ENCODE measurements around the gene DHRSX.
"Not testable (repeated sequence)": the region's sequence is repeated elsewhere in the genome, so short reads cannot be mapped to it uniquely, and the experiment has no call there.

Gene DHRSX

DNA sequence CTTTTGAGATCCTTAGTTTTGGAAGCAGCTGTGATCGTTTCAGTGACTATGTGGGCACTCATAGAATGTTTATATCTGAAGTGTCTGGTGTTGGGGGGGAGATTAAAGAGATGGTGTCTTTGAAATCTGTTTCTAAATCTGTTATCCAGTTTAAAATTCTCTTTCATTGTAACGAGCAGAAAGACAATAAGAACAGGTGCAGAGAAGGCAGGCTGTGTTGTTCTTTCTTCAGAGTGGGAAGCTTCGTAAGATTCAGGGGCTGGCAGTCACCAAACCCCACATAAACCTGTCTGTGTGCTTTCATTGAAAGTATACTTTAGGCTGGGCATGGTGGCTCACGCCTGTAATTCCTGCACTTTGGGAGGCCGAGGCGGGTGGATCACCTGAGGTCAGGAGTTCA lies 16.3 kb upstream of the DHRSX start:
- no peak for DNase-seq

DNA sequence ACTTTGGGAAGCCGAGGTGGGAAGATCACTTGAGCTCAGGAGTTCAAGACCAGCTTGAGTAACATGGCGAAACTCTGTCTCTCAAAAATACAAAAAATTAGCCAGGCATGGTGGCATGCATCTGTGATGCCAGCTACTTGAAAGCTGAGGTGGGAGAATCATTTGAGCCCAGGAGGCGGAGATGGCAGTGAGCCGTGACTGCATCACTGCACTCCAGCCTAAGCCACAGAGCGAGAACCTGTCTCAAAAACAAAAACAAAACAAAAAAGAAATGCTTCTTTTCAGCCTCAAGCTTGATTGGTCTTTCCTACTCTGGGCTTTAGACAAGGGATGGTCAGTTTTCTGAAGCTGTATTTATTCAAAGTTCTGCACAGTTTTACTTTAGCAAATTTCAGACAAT lies 15.8 kb upstream of the DHRSX start:
- DNase-seq, result no peak

DNA sequence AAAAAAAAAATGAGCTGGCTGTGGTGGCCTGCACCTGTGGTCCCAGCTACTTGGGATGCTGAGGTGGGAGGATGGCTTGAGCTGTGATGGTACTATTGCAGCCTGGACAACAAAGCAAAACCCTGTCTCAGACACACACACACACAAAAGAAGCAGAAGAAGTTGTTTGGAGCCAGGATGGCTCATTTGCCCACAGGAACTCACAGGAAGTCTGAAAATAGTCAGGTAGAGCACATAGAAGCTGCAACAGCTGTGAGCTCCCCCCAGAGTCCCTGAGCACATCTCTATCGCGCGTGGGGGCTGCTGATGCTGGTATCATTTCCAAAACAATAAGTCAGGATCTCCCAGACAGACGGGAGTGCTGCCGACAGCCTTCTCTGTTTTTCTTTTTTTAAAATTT lies 13.4 kb upstream of the DHRSX start:
- no peak for DNase-seq

DNA sequence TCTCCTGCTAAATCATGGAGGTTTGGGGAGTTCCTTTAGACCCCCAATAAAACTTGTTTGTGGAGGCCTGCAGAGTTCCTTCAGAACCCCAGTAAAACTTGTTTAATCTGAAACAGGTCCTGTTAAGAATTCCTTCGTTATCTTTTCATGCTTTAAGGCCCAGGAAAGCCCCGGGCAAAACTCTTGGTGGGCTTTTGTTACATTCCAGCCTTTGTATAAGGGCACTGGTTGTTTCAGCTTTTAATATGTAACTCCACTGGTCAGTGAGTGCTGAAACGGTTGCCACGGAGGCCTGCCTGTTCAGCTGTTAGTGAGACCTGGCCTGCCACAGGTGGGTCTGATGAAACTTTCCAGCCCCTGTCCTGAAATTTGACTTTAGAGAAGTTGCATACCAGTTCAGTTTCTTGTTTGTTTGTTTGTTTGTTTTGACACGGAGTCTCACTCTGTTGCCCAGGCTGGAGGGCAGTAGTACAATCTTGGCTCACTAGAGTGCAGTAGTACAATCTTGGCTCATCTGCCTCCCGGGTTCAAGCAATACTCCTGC lies 12.4 kb upstream of the DHRSX start:
- DNase-seq, result no peak

DNA sequence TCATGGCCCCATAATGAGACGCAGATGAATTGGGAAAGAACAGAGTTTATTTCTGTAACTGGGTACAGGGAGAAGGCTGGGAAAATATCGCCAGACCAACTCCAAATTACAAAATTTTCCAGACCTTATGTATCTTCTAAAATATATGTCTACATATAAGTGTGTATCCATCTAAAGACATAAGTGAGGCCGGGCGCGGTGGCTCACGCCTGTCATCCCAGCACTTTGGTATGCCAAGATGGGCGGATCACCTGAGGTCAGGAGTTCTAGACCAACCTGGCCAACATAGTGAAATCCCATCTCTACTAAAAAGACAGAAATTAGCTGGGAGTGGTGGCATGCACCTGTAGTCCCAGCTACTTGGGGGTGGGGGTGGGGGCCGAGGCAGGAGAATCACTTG lies 11.7 kb upstream of the DHRSX start:
- DNase-seq, result no peak

DNA sequence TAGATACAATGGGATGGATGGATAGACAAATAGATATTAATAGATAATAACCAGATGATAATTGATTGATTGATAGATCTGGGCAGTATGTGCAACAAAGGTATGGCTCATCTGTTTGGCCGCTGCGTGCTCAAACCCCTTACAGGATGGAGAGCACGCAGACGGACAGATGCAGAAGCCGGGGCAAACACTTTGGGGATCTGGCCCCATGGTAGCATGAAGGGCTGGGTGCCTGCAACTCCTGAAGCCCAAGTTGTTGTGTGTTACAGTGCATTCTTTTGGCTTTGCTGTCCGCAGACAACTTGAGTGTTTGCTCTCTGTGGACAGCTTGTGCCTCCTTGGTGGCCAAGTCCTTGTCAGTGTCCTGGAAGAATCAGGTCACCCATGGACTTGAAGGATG lies 10.6 kb upstream of the DHRSX start:
- DNase-seq, result no peak

DNA sequence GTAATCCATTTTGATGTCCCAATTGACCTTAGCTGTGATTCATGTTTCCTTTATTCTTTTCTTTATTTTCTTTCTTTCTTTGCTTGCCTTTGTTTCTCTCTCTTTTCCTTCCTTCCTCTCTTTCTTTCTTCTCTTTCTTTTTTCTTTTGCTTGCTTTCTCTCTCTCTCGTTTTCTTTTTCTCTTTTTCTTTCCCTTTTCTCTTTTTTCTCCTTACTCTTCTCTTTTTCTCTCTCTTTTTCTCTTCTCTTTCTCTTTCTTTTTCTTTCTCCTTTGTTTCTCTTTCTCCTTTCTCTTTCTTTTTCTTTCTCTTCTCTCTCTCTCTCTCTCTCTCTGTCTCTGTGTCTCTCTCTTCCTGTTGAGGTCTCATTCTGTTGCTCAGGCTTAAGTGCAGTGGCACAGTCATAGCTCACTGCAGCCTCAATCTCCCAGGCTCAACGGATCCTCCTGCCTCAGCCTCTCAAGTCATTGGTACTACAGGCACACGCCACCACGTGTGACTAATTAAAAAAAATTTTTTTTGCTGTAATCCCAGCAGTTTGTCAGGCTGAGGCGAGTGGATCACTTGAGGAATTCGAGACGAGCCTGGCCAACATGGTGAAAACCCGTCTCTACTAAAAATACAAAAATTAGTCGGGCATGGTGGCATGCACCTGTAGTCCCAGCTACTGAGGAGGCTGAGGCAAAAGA lies 8.0 kb upstream of the DHRSX start:
- DNase-seq, result no peak

DNA sequence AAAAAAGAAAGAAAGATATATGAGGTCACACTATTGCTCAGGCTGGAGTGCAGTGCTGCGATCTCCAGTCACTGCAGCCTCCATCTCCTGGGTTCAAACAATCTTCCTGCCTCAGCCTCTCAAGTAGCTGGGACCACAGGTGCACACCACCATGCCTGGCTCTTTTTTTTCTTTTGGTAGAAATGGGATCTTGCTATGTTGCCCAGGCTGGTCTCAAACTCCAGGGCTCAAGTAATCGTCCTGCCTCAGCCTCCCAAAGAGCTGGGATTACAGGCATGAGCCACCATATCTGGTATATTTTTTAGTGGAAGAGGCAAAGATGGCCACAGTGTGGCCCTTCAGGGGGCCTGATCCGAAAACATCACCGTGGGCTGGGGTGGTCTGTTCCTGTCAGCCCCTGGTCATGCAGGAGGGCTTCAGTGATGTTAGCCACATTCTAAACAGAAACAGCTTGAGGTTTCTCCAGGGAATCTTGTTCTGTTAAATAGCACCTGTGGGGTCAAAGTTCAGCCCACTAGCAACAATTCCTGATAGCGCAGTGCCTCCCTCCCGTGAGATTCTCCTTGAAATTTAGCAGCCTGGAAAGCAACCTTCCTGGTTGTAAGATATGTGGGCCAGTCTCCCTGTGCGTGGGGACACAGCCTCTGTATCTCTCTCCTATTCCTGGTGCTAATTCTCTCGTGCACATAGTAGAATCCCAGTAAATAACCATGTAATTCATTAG lies 7.3 kb upstream of the DHRSX start:
- no peak for DNase-seq

DNA sequence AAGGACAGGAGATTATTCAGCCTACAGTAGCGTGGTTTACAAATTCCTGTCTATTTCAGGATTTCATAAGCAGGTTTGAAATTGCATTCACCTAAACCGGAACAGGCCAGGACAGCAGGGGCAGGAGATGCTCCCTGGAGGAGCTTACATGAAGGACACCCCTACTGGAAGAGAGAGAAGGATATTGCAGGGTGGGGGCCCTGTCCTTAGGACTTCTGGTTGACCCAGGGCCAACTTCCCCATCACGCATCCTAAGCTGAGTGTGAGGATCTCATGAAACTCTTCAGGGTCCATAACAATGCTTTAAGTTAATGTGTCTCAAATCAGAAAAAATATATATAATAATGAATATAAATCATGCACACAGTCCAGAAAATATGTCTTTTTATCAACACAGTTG lies 6.4 kb upstream of the DHRSX start:
- DNase-seq, result no peak

DNA sequence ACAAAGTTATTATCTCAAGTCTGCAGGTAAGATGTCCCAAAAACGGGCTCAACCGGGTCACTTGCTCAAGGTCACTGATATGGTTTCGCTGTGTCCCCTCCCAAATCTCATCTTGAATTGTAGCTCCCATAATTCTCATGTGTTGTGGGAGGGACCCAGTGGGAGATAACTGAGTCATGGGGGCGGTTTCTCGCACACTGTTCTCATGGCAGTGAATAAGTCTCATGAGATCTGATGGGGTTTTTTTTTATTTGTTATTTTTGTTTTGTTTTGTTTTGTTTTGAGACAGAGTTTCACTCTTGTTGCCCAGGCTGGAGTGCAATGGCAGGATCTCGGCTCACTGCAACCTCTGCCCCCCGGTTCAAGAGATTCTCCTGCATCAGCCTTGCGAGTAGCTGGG lies 4.6 kb upstream of the DHRSX start:
- not testable (repeated sequence) for DNase-seq

DNA sequence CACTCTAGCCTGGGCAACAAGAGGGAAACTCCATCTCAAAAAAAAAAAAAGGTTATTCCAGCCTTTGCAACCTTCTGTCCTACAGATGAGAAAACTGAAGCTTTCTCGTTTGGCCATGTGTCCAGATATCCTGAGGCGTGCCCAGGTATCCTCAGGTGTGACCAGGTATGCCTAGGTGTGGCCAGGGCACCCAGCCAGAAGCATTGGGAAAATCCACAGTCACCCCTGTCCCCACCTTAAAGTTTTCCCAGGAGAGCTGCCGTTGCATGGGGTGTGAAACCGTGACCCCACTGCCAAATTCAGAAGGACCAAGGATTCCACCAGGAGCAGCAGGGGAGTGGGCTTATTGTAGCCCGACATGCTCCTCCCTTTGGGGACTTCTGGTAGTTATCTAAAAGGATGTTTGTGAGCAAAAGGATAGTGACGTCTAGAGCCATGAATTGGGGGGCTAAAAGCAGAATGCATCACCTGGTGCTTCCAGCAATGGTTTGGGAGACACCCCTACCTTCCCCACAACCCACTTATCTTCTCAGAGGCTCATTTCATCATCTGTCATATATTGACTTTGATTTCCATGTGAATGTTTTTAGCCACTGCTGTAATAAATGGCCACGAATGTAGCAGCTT lies 4.0 kb upstream of the DHRSX start:
- DNase-seq, result no peak

DNA sequence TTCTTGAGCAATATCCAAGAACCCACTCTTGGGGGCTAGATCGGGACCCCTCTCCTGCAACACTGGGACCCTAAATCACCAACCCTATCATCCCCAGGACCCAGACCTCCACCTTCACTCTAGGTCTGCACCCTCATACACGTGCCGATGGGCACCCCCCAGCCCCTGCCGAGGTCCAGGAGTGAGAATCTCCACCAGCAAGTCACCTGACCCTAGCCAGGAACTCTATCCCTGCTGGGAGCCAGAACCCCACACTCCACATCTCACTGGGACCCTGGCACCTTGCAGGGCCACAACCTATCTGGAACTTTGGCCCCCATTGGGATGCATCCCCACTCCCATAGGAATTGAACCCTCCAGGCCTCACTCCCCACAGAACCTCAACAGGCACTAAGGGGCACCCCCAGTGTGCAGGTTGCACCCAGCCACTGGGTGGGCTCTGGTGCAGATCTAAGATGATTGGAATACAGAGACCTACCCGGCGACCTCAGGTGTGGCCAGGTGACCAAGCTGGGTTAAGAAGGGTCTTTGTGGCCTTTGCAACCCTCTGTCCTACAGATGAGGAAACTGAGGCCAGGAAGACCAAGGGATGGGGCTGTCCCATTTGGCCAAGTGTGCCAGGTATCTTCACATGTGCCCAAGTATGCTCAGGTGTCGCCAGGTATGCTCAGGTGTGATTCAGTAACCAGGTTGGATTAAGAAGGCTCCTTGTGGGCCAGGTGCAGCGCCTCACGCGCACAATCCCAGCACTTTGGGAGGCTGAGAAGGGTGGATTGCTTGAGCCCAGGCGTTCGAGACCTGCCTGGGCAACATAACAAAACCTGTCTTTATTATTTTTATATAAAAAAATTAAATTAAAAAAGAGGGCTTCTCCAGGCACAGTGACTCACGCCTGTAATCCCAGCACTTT lies 3.1 kb upstream of the DHRSX start:
- no peak for DNase-seq

DNA sequence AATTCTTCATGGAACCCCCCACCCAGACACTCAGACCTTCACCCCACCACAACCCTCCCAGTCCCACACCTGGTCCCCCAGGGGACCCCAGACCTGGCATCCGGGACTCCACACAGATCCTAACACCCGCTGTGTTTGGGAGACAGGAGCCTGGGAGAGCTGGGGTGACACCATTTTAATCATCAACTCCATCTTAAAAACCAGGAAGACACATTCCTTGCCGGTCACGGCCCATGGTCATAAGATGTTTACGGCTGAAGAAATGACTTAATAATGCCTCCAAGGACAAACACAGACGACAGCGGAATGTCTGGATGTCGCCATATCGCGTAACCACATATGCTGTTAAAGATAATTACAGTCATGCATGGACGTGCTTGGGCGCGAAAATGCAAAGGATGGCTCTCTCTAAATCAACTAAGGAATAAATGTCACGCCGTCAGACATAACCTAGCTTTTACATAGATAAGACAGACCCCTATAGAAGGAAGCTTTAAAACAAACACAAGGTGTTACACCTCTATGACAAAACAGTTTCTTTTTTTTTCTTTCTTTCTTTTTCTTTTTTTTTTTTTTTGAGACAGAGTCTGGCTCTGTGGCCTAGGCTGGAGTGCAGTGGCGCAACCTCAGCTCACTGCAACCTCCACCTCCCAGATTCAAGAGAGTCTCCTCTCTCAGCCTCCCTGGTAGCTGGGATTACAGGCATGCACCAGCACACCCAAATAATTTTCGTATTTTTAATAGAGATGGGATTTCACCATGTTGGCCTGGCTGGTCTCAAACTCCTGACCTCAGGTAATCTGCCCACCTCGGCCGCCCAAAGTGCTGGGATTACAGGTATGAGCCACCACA lies 2.1 kb upstream of the DHRSX start:
- no peak for DNase-seq

DNA sequence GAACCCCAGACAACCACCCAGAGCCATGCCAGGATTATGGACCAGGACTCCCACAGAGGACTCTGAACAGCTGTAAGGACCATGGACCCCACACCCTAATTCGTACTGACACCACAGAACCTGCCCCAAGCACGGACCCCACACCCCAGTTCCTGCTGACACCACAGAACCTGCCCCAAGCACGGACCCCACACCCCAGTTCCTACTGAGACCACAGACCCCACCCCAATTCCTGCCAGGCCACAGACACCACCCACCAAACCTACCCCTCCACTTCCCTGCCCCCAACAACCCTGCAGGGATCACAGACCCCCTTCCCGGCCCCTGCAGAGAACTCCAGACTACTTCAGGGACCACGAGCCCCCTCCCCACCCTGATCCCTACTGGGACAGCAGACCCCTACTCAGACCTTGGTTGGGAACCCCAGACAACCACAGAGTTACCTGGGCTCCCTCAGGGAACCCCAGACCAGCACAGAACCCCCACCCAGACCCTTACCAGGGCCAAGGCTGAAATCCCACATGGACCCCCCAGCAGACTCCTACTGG lies 1.4 kb upstream of the DHRSX start:
- no peak for DNase-seq

DNA sequence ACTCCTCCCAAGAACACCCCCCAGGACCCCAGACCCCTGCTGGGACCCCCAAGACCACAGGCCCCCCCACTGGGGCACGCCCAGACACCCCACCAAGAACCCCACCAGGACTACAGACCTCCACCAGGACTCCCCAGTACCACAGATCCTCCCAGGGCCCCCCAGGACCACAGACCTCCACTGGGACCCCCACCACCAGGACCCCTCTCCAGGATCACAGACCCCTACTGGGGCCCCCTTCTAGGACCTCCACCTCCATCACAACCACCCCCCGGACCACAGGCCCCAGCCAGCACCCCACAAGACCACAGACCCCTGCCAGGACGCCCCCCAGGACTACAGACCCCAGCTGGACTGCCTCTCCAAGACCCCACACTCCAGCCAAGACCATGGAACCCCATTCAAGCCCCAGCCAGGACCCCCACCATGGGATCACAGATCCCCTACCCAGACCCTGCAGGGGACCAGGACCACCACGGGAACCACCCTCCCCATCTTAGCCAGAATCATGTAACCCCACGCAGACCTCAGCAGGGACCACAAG lies 855 bp upstream of the DHRSX start:
- no peak for DNase-seq

DNA sequence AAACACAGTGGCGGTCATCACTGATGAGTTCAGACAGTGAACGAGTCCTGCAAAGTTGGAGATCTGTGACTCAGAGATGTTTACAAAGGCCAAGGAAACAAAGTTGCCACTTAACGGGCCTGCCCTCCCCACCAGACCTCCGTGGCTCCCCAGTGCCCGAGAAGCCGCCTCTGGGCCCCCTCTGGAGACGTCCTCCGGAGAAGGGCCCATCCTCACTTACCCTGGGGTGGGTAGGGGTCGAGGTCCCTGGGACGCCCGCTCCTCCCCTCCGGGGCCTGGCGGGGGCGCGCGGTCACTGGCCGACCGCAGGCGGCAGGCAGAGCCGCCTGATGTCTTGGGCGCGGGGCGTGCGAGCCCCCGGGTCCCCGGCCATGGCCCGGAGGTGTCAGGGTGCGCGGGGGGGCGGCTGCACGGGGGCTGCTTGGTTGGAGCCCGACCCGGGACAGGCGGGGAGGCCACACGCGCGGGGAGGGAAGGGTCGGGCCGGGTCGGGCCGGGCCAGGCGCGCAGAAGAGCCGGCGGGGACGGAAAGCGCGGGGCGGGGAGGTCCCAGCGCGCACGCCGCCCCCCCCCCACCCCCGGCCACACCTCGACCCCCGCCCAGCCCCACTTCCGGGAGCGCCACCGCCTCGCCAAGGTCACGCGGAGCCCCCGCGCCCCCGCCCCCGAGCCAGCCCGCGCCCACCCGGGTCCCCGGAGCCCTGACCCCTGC lies 529 bp downstream of the DHRSX start:
- DNase-seq, result peak; percentile 9

DNA sequence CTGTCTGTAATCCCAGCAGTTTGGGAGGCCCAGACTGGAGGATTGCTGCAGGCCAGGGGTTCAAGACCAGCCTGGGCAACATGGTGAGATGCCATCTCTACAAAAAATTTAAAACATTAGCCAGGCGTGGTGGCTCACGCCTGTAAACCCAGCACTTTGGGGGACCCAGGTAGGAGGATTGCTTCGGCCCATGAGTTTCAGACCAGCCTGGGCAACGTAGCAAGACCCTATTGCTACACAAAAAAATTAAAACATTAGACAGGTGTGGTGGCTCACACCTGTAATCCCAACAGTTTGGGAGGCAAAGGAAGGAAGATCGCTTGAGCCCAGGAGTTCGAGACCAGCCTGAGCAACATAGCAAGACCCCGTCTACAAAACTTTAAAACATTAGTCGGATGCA lies 1.3 kb downstream of the DHRSX start:
- no peak for DNase-seq

DNA sequence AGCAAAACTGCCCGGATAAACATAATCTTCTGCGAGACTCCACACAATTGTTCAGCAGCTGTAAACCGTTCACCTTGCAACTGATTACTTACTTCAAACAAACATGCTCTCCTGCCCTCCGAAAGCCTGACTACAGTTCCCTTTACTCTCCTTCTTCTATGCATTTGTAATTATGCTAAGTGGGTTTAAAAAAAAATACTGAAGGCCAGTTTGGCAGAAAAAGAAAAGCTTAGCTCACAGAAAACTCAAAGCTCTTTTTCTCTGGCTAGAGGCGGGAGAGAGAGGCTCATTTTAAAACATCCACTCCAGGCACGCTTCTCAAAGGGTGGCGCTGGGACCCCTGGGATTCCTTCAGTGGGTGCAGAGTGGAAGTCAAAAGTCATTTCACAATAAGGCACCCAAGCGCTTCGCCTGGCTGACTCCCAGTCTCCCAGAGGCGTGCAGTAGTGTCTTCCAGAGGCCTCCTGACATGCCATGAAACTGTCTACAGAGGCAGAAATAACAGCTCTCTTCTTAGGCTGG lies 1.9 kb downstream of the DHRSX start:
- no peak for DNase-seq

DNA sequence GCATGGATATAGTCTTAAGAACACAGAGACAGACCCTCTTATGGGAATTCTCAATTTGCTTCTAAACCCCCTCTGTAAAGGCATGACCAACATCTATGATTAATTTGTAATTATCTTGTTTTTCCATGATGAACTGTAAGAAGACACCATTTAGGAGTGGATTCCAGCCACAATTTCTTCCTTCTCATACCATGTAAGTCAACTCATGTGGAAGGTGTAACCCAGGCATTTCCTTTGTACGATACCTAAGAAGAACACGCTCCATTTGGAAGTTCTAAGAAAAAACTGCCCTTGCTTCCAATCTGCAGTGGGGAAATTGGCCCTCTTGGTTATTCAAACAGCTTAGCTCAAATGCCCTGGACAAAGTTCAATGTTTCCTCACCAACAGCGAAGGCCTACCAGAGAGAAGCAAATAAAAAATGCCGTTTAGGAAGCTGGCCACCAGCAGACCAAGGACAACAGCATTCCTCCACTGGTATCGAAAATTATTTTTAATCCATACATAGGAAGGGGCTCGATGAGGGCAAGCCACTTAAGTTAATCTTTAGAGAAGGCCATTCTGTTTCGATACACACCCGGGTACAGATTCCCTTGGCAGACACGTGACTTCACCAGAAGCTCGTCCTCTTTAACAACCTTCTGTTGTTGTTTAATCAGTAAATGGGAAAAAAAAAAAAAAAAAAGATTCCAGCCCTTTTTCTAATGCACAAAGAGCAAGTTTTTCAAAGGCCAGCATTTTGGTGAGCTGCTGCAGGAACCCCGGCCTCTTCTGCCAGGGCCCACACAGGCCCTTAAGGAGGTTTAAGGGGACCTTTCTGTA lies 2.6 kb downstream of the DHRSX start:
- no peak for DNase-seq

DNA sequence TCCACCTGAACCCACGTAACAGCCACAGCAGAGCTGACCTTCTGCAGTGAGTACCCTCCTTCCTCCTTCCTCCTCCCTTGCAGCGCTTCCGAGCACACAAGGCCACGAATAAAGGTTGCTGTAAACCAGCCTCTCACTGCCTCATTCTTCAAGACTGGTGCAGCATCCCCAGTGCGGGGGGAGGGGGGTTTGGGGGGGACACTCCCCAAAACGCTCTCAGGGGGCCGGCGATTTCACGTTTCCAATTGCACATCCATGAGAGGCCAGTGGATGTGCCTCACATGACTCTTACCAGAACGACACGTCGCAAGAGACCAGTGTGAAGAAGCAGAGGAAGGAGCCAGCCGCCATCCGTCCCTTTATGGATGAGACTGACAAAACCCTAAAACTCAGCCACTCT lies 5.2 kb downstream of the DHRSX start:
- no peak for DNase-seq

All from activated CD4-positive, alpha-beta T cell treated with anti-CD3 and anti-CD28 coated beads, Interleukin-2, amount 50 U/mL, for 16 hours (primary cell).